CD1c-positive myeloid dendritic cell (primary cell): ENCODE measurements around the gene CHRNA4.

Experiments
- DNase-seq: peaks from one replicate; pipeline ENCODE4 v3.0.0-alpha.2; 2016; ENCODE audit errors: extremely low spot score

Gene CHRNA4

DNA sequence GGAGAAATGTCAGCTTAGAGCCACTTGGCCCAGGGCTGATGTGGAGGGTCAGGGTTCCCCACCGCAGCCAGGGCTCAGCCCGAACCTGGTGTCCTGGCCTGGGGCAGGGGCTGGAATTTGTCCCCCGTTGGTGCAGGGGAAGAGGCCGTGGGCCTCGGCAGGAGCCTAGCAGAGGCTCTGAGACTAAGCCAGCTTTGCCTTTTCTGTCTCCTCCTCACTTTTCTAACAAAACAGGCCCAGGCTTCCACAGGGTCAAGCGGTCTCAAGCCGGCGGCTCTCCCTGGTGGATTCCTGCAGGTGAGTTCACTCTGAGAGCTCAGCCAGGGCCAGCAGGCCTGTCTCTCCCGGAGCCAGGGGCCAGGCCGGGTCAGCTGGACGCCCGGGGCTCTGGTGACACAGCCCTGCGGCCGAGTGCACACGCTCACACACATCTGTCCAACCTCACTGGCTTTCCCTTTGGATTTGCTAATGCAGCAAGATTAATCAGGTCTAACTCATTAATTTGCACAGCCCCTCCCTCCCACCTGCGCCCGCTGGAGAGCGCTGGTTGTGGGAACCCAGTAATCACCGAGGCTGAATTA lies 2.9 kb upstream of the CHRNA4 start:
- DNase-seq = no peak

DNA sequence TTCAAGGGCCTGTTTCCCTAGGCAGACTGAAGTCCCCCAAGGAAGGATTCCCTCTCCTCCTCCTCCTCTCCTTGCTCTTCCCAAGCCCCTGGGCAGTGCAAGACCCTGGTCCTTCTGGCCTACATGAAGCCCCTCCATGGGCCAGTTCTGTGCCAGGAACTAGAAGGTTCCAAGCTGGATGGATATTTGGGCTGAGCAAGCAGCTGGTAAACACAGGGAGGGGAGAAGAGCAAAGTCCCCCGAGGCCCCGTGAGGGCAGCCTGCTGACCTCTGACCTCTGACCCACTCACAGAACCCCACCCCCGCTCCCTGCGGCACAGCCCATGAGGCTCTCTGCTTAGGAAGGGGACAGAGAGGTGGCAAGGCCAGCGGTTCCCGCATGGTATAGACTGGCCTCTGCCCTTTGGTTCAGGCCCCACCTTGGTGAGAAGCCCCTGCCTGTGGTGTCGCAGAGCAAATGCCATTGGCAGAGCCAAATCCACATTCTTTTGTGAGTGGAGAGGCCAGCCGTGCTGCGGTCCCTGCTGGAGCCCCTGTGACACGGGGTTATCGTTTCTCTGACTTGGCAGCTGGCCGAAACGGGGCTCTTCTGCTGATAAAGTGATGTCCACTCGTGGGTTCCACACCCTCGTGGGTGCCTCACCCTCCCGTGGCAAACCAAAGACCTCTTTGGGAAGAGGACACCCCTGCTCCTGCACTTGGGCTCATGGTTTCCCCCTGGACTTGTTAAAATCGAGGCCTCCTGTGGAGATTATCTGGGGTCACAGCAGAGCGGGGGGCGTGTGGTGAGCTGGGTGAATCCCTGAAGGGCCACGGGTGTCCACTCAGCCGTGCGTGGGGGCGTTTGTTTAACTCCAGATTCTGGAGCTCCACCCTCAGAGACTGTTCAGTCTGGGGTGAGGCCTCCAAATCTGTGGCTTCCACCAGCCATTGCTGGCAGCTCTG lies 2.1 kb upstream of the CHRNA4 start:
- no peak for DNase-seq

DNA sequence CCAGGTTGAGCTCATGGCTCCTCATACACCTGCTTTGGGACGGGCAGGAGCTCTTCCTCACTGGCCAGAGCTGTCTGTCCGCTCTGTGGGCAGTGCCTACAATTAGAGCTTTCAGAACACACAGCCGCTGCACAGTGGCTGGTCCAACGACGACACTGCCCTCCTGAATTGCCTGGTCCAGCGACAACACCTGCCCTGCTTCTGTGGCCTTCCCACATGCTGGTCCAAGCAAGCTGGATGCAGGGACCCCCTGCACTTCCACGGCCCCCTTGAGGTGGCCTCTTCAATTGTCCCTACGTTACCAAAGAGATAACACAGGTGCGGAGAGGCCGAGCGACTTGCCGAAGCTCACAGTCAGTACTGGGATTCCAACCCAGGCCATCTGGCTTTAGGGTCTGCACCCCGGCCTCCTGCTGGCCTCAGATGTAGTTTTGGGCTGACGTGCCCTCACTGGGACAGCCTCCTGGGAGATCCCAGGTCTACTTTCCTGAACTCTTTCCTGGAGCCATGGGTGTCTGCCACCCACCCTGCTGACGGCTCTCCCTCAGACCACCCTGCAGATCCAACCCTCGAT lies 1.4 kb upstream of the CHRNA4 start:
- DNase-seq = no peak

DNA sequence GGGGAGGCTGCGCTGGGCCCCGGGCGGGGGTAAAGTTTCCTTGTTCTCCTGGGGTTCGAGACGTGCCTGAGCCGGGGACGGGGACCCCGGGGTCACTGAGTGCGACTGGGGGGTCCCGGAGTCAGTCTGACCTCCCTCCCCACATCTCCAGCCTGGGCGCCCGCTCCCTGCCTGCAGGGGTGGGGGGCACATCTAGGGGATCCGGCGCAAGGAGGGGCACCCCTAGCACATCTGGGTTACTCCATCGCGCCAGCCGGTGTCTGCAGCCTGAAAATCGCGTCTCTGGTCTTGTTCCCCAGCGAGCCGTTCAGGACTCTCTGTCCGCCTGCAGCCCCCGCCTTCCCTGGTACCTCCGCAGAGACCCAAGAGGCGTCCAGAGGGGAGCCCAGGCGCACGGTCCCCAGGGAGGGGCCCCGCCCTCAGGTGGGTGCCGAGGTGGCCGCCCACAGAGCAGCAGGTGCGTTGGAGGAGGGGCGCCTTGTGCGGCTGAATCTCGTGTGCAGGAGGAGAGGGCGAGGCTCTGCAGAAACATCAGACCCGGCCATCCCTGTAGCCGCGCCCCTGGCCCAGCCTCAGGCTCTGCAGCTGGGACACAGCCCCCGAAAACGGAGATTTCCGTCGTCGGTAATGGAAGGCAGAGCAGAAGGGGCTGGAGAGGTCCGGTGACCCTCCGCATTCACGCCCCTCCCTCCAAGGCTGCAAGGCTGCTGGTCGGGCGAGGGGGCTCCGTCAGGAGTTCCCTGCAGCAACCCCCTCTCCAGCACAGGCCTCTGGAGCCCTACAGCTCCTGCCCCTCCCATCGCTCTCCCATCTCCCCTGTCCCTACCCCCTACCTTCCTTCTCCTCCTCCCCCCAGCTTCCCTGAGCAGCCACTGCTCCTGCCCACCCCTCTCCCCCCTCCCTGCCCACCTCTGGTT lies 628 bp upstream of the CHRNA4 start:
- DNase-seq = no peak

DNA sequence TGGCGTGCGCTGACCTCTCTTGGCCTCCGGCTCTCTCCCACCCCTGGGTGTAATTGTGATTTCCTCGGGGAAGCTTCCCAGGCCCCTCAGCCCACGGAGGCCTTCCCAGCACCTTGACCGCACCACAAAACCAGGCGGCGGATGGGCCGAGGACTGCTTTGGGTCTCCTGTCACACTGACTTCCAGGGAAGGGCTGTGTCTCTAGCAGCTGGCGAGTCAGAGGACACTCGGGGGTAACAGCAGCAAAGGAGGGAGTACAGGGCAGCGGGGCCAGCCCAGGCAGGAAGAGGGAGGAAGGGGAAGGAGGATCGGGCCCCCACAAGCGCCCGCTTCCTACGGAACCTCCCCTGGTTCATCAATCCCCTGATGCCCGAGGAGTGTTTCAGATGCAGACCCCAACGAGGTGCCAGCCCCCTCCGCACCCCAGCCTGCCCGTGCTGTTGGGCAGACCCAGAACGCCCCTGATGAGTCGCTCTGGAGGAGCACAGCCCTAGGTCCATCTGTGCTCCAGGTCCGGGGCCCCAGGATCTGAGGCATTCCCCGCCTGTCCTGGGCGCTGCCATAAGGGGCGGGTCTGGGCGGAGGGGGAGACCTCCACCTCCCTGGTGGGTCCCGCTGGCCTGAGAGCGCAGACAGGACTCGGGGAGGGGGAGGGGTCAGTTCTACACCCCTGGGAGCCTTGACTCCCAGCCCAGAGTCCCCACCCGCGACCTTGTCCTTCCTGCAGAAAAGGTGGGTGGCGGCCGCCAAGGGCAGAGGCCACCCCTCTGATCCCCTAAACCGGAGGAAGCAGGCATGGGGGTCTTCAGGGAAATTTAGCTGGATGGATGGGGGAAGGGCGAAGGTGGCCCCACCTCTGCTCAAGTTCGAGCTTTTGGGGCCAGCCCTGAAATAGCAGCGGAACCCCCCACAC lies 956 bp downstream of the CHRNA4 start:
- DNase-seq = no peak

DNA sequence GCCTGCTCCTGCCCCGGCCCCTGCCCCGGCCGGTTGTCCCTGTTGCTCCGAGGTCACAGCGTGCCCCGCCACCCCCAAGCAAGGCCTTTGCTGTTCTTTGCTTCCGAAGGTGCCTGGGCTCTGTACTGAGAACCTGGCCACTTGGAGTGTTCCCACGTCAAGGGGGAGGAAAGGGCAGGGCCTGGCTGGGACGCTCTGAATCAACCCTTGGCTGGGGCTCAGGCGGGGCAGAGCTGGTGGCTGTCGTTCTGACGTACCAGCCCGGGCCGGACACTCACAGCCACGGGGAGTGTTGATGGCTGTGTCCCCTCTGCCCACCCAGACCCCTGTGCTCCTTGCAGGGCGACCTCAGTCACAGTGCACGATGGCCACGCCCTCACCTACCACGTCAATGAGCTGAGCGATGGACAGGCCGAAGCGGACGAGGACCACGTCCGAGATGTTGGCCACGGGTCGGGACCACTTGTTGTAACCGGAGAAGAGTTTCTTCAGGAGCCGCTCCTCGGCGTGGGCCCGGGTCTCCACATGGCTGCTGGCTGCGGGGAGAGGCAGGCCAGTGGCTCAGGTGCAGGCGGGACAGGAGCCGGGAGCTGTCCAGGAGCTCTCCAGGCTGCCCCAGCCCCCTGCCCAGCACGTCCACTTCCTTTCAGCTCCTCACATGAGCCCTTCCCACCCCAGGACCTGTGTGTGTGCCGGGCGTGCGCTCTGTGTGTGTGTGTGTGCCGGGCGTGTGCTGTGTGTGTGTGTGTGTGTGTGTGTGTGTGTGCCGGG lies 1.8 kb downstream of the CHRNA4 start:
- DNase-seq = no peak

DNA sequence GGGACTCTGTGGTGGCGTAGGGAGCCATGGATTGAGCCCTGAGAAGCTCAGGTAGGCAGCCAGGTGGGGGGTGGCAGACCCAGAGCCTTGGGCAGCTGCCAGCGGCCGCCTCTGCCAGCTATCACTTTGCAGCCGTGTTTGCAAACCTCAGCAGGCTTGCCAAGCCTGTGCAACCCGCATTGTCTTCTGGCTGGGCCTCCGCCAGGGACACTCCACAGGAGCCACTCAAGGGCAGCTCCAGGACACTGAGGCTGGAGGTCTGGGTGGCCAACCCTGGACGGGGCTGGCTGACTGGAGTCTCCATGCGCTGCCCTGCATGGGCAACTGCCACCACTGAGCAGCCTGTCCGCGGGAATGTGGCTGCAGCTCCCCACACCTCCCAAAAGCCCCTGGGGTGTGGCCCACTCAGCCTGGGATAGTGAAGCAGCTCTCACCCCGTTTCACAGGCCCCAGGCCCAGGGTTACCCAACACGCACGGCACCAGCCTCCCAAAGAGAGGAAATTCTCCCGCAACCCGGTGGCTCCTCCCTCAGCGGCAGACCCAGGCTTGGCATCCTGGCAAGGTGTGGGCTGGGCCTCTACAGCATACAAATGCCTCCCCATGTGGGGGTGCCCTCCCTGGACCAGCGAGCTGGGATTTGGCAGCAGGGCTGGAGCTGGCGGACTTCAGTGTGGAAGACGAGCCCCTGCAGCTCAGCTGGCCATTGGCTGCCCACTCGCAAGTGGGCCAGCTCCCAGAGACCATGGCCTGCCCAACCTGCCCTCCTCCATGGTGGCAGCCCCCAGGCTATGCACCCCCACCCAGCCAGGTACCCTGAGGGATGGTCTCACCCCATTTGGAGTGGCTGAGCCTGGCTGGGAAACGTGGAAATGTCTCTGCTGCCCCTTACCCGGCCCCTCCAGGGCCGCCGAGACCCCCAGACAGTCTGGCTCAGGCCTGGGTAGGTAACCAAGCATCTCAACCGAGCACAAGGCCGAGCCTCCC lies 2.9 kb downstream of the CHRNA4 start:
- DNase-seq = no peak

DNA sequence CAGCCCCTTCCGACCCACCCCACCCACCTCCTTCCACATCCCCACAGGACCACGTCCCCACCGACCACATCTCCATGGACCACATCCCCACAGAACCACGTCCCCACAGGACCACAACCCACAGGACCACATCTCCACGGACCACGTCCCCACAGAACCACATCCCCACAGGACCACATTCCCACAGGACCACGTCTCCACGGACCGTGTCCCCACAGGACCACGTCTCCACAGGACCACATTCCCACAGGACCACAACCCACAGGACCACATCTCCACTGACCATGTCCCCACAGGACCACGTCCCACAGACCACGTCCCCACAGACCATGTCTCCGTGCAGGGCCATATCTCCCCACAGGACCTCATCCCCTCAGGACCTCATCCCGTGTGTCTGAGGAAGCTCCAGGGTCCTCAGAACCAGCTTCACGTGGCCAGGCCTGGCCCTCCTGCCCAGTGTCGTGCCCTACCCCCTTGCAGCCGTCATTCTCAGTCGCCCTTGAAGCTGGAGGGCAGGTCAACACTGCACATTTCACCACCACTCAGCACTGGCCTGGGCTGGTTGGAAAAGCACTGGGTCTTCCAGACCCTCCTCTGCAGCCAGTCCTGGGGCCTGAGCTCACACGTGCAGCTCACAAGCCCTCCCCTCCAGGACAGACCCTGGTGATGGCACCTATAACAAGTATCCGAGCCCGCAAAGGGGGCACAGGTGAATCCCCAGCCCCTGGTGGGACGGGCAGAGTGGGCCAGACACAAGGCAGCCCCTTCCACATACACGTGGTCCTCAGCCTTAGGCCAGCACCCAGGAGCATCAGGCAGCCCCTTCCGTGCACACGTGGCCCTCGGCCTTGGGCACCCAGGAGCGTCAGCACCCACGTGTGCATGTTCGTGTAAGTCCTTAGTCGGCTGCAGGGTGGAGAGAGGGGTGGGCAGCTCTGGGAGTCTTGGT lies 3.9 kb downstream of the CHRNA4 start:
- DNase-seq = no peak

DNA sequence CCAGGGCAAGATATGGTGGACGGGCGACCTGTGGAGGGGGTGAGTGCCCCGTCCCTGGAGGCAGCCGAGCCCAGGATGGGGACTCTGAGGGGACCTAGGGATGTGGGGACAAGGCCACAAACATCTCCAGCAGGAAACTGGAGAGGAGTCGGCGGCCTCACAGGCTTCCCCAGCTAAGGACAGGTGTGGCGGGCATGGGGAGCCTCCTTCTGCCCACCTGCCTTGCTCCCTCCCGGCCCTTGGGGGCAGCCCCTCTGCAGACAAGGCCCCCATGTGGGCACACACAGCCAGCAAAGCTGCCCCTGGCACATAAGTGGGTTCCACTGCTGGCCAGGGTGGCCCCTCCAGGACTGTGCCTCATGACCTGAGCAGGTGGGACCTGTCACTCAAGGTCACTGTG lies 4.6 kb downstream of the CHRNA4 start:
- no peak for DNase-seq

DNA sequence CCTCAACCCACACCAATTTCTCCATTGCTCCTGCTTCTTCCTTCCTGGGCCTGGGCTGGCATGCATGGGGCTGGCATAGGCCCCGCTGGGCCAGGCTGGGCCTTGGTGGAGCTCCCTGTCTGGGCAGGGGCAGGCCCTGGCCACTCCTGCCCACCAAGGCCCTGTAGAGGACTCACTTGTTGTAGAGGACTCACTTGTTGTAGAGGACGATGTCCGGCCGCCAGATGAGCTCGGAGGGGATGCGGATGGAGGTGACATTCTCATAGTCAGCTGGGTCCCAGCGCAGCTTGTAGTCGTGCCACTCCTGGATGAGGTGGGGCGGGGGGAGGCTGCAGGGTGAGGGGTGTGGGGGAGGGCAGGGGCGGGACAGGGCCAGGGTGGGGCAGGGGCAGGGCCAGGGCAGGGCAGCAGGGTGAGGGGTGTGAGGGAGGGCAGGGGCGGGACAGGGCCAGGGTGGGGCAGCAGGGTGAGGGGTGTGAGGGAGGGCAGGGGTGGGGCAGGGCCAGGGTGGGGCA lies 5.3 kb downstream of the CHRNA4 start:
- no peak for DNase-seq

DNA sequence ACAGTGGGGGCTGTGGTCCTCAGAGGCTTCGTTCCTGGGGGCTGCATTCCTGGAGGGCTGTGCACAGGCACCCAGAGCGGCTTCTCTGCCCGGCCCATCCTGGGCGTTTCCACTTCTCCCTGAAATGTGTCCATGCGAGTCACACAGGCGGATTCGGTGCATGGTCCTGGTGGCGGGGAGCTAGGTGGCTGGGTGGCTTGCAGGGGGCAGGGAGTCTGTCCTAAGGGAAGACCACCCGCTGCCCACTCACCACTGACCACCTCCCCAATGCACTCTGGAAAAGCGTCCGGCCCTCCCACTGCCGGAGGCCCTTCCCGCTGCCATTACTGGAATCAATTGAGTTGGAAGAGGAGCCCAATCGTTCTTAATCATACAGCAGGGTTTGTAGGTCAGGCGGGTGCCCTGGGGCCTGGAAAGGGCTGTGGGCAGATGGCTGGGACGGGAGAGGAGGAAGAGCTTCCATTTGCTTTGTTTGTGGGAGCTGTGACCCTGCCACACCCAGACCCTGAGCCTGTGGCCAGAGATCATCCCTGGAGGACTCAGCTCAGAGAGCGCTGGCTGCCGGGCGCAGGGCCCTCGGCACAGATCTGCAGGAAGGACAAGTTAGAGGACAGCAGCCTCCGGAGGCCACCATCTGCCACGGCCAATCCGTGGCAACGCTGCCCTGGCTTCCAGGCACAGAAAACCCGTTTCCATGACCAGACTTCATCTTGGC lies 6.4 kb downstream of the CHRNA4 start:
- DNase-seq = no peak

DNA sequence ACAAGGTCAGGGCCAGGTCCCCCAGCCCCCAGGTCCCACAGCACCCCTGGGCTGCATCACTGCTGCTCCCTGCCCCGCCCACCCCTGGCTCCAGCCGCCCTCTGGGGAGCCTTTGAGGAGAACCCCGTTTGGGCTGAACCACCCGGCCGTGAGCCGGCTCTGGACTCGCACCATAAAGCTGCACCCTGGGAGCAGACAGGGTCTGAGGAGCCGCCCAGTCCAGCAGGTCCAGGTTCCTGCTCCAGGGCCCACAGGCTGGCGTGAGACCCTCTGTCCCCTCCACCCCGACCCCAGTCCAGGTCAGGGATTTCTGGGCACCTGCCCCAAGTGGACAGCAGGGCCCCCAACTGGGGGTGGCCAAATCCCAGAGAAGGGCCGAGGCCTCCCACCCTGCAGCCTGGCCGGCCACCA lies 8.3 kb downstream of the CHRNA4 start:
- DNase-seq = no peak

DNA sequence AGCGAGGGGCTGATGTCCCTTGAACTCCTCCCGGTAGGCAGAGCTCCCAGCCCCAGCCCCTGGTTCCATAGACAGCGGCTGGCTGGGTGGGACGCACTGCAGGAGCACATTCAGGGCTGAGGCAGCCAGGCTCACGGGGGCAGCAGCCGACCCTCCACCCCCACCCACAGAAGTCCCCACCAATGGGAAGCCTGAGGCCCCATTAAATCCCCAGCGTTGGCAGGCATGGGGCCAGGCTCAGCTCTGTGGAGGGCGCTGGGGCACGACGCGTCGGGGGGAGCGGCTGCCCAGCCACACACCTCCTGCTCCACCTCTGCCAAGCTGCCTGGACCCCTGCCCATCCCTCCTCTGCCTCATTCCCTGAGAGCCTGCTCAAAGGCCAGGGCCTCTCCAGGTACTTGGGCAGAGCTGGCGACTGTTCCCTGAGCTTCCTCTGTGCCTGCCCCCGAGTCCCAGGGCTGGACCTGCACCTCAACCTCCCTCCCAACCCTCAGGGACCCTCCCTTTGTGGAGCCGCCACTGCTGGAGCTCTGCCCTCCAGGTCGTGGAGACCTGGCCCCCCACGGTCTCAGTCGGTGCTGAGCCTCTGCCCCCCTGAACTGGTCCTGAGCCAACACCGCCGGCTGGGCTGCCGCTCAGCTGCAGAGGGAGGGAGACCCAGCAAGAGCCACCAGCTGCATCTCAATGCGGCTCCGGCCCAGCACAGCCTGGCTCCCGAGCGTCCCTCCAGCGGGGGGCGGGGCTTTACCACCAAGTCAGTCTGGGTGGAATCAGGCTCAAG lies 9.1 kb downstream of the CHRNA4 start:
- DNase-seq = no peak

DNA sequence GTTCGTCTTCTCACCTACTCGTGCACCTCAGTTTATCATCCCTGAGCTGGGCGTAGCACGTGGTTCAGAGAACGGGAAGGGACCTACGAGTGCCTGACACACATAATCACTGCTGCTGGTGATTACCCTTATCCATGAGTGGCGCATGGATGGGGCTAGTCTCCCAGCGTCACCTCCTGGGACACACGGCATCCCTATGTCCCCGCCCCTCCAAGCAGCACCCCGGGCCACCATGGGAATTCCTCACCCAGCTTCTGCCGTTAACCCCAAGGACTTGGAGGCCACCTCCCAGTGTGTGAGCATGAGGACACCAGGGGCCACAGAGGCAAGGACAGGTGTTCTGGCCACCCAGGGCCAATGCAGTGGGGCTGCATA lies 9.8 kb downstream of the CHRNA4 start:
- DNase-seq = no peak

DNA sequence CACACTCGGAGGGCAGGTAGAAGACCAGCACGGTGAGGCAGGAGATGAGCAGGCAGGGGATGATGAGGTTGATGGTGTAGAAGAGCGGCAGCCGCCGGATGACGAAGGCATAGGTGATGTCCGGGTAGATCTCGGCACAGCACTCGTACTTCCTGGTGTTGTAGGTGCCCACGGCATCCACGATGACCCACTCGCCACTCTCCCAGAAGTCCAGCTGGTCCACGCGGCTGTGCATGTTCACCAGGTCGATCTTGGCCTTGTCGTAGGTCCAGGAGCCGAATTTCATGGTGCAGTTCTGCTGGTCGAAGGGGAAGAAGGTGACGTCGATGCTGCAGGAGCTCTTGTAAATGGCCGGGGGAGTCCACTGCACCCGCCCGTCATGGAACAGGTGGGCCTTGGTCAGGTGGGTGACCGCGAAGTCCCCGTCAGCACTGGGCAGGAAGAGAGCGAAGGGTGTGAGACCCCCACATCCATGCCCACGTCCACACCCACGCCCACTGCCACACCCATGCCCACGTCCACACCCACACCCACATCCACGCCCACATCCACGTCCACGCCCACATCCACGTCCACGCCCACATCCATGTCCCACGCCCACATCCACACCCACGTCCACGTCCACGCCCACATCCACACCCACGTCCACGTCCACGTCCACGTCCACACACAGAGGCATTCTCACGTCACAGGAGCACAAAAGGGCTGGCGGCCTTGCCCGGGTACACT lies 10.4 kb downstream of the CHRNA4 start:
- no peak for DNase-seq
